C4-2B (cell line): ENCODE results near the gene ADAP1.

ENCODE experiments used
- ZFX ChIP-seq: fragments of 450-650 bp; IDR thresholded peaks from 2 replicates; pipeline ENCODE4 v1.6.1; 2017
- TF ChIP-seq, protein P1 (sequence below): fragments of 450-650 bp; conservative IDR thresholded peaks from 2 replicates; pipeline ENCODE4 v1.5.1; 2017; ENCODE audit warnings: mild to moderate bottlenecking

DNA sequence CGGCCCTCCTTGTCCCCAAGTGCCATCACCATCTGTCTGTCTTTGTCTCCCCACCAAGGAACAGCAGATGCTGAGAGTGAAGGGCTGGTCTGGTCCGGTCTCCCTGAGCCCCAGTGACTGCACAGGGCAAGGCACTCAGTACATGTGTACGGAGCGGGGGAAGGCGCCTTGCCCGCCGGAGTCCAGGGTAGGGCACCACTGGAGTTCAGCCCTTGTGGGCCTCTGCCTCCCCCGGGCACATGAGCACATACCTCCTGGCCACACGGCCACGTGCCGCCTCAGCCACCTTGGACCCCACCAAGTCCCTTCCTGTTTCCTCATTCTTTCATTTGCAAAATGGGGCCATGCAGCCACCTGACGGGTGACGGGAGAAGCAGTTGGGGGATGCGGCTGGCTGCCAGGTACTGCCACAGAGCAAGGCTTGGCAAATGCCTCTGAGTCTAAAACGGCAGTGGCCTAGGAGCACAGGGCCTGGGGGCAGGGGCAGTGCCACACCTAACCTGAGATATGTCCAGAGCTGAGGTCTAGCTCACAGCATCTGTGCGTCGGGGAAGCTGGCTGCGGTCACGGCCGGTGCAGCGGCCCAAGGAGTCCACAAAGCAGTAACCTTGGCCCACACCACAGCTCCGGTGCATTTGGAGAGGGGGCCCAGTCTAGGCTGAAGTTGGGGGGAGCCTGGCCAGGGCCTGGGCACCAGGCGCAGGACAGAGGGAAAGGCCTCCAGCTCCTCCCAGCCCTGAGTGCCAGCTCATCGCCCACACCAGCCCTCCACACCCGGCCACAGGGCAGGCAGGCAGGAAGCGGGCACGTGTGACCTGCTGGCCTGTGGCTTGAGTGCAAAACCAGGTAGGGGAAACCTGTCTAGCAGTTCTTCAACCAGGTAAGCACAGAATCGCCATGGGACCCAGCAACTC lies 5.2 kb downstream of the ADAP1 start:
- TF ChIP-seq, protein P1, sequence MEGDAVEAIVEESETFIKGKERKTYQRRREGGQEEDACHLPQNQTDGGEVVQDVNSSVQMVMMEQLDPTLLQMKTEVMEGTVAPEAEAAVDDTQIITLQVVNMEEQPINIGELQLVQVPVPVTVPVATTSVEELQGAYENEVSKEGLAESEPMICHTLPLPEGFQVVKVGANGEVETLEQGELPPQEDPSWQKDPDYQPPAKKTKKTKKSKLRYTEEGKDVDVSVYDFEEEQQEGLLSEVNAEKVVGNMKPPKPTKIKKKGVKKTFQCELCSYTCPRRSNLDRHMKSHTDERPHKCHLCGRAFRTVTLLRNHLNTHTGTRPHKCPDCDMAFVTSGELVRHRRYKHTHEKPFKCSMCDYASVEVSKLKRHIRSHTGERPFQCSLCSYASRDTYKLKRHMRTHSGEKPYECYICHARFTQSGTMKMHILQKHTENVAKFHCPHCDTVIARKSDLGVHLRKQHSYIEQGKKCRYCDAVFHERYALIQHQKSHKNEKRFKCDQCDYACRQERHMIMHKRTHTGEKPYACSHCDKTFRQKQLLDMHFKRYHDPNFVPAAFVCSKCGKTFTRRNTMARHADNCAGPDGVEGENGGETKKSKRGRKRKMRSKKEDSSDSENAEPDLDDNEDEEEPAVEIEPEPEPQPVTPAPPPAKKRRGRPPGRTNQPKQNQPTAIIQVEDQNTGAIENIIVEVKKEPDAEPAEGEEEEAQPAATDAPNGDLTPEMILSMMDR = no peak
- TF ChIP-seq ZFX = no peak
